HepG2 (cell line): Measurements from ENCODE around the gene CES3. TPM values are rescaled to one million over a fixed set of nuclear protein-coding genes. Genes with fewer than 3 reads are reported as not detected.
A peak's percentile ranks its signal among the peaks of the same experiment; 100 is the strongest.

ENCODE experiments used
- AHR ChIP-seq: IDR thresholded peaks from 2 replicates; pipeline ENCODE4 v1.6.1; 2018; ENCODE audit warnings: missing genetic modification reagents, missing compliant biosample characterization
- ATAD3A ChIP-seq: sonication (generic); formaldehyde crosslinking; IDR thresholded peaks from 2 replicates; pipeline ENCODE4 v1.4.0; 2020; ENCODE audit warnings: missing genetic modification reagents
- CBX1 ChIP-seq: IDR thresholded peaks from one replicate; pipeline ENCODE4 v1.6.1; 2016; ENCODE audit warnings: antibody characterized with exemption, low read depth
- FOSL2 ChIP-seq: sonication (generic); formaldehyde crosslinking; IDR thresholded peaks from 2 replicates; pipeline ENCODE4 v1.4.0; 2020; ENCODE audit warnings: missing genetic modification reagents
- MIER3 ChIP-seq: IDR thresholded peaks from 2 replicates; pipeline ENCODE4 v1.6.1; 2016; ENCODE audit warnings: missing compliant biosample characterization, borderline replicate concordance
- NAIF1 ChIP-seq: sonication (generic); formaldehyde crosslinking; IDR thresholded peaks from 2 replicates; pipeline ENCODE4 v1.5.0; 2020; ENCODE audit warnings: mild to moderate bottlenecking, missing genetic modification reagents, borderline replicate concordance
- PATZ1 ChIP-seq: sonication (generic); formaldehyde crosslinking; IDR thresholded peaks from 2 replicates; pipeline ENCODE4 v1.4.0; 2020; ENCODE audit warnings: missing genetic modification reagents
- SIN3B ChIP-seq: fragments of 150-350 bp; IDR thresholded peaks from 2 replicates; pipeline ENCODE4 v1.6.1; 2014; ENCODE audit warnings: low read length
- SMYD3 ChIP-seq: sonication (generic); formaldehyde crosslinking; IDR thresholded peaks from 2 replicates; pipeline ENCODE4 v1.8.1; 2023; ENCODE audit warnings: mild to moderate bottlenecking, missing genetic modification reagents
- SOX5 ChIP-seq: IDR thresholded peaks from 2 replicates; pipeline ENCODE4 v1.6.1; 2016; ENCODE audit warnings: borderline replicate concordance
- TFDP2 ChIP-seq: sonication (generic); formaldehyde crosslinking; IDR thresholded peaks from 2 replicates; pipeline ENCODE4 v1.4.0; 2020; ENCODE audit warnings: missing genetic modification reagents
- USF2 ChIP-seq, 2 experiments: sonication (generic) in 1 of 2; formaldehyde crosslinking in 1 of 2; IDR thresholded peaks; 2 replicates each; pipeline versions ENCODE4 v1.5.1 to v1.6.1; 2011 to 2020; ENCODE audit warnings: borderline replicate concordance in 1 of 2, low read depth in 1 of 2, low read length in 1 of 2, mild to moderate bottlenecking in 1 of 2, missing genetic modification reagents in 1 of 2, moderate library complexity in 1 of 2
- ZBTB38 ChIP-seq: sonication (generic); formaldehyde crosslinking; IDR thresholded peaks from 2 replicates; pipeline ENCODE4 v1.5.1; 2020; ENCODE audit warnings: mild to moderate bottlenecking, missing genetic modification reagents
- ZBTB4 ChIP-seq: sonication (generic); formaldehyde crosslinking; IDR thresholded peaks from 2 replicates; pipeline ENCODE4 v1.4.0; 2020; ENCODE audit warnings: missing genetic modification reagents, mild to moderate bottlenecking, borderline replicate concordance
- ZNF44 ChIP-seq: sonication (generic); formaldehyde crosslinking; IDR thresholded peaks from 2 replicates; pipeline ENCODE4 v1.5.1; 2020; ENCODE audit warnings: mild to moderate bottlenecking, missing genetic modification reagents
- ZNF552 ChIP-seq: sonication (generic); formaldehyde crosslinking; IDR thresholded peaks from 2 replicates; pipeline ENCODE4 v1.9.0; 2022; ENCODE audit warnings: missing genetic modification reagents, mild to moderate bottlenecking, borderline replicate concordance
- ZNF724P ChIP-seq: sonication (generic); formaldehyde crosslinking; IDR thresholded peaks from 2 replicates; pipeline ENCODE4 v1.8.0; 2022; ENCODE audit warnings: missing genetic modification reagents, borderline replicate concordance
- ZNF772 ChIP-seq: sonication (generic); formaldehyde crosslinking; IDR thresholded peaks from 2 replicates; pipeline ENCODE4 v1.5.0; 2020; ENCODE audit warnings: mild to moderate bottlenecking, missing genetic modification reagents
- polyA plus RNA-seq, 8 experiments: library from polyadenylated mRNA; depleted of rRNA in 3 of 8; stranded (reverse) in 7 of 8; unstranded in 1 of 8; fragments of >200 nt; fragmentation: Illumina TruSeq in 4 of 8; extraction: Trizol in 4 of 8; gene quantifications; 2 replicates each; pipeline versions ENCODE4 v1.2.1 to v1.2.3, GENCODE V29; 2011 to 2016; ENCODE audit warnings: low read depth in 4 of 8, missing spikeins in 1 of 8, mixed read lengths in 1 of 8; ENCODE audit not compliant: insufficient read depth in 1 of 8
- total RNA-seq, 5 experiments: library from RNA; depleted of rRNA; stranded (reverse); fragments of >200 nt; fragmentation: Illumina TruSeq; extraction: Trizol; gene quantifications; 2 replicates each; pipeline ENCODE4 v1.2.3, GENCODE V29; 2016; ENCODE audit warnings: low read depth in 1 of 5

The CES3 gene
- total and polyA plus RNA-seq, 2 of the 13 experiments (the other 11 are each of a cell fraction or from before 2014, with no cell fraction given) = 6.6 to 17.4 TPM

GRCh38 chr16:67017810-67018488 lies 56.9 kb downstream of the CES3 start (continued):
- TF ChIP-seq MIER3 = peak; percentile 76; the same call in 1 of the 2 replicates
- 0 out of 2 replicates have a peak, but pooled peaks have one; percentile 43 for TF ChIP-seq ZBTB4
- no peak for TF ChIP-seq SIN3B
- no peak for TF ChIP-seq NAIF1 (CRISPR knock-in tag)
- peak; percentile 79 for TF ChIP-seq FOSL2 (CRISPR knock-in tag)
- peak; percentile 96 for TF ChIP-seq USF2 (IDR thresholded peaks at IDR 0.05; ENCODE audit: low read depth, low read length)
- TF ChIP-seq USF2 (CRISPR knock-in tag; IDR thresholded peaks at IDR 0.05; ENCODE audit: borderline replicate concordance) = peak; percentile 92; the same call in 1 of the 2 replicates
- TF ChIP-seq ZNF552 (CRISPR knock-in tag) = no peak
- TF ChIP-seq ZBTB38 (CRISPR knock-in tag) = 0 out of 2 replicates have a peak, but pooled peaks have one; percentile 17
- peak; percentile 72; the same call in 1 of the 2 replicates for TF ChIP-seq SOX5 (CRISPR knock-in tag)
- no peak for TF ChIP-seq CBX1
- TF ChIP-seq PATZ1 (CRISPR knock-in tag) = 0 out of 2 replicates have a peak, but pooled peaks have one; percentile 24
- peak; percentile 95; the same call in 1 of the 2 replicates for TF ChIP-seq ZNF44
- TF ChIP-seq AHR (CRISPR knock-in tag) = peak; percentile 53; the same call in 1 of the 2 replicates
- peak; percentile 65; the same call in 1 of the 2 replicates for TF ChIP-seq ZNF772 (CRISPR knock-in tag)
- no peak for TF ChIP-seq ATAD3A (CRISPR knock-in tag)
- 0 out of 2 replicates have a peak, but pooled peaks have one; percentile 17 for TF ChIP-seq ZNF724P (CRISPR knock-in tag)
- no peak for TF ChIP-seq SMYD3 (CRISPR knock-in tag)
- TF ChIP-seq TFDP2 (CRISPR knock-in tag) = peak; percentile 62; the same call in 1 of the 2 replicates
